HG03457 (cell line): Measurements from ENCODE around the gene GJA3.

Source experiments
- ATAC-seq: cut with Tn5 transposase; IDR thresholded peaks from one replicate; pipeline ENCODE4 v1.9.1; 2021; ENCODE audit warnings: moderate number of reproducible peaks; ENCODE audit not compliant: unreplicated experiment

GJA3 gene

GRCh38 chr13:20130652-20131051, 30.2 kb downstream of the GJA3 start:
- no peak for ATAC-seq

GRCh38 chr13:20130012-20130411, 30.8 kb downstream of the GJA3 start:
- ATAC-seq, result no peak

- no peak for ATAC-seq
These were observed 31.8 kb downstream of the GJA3 start for GRCh38 chr13:20129076-20129475.

DNA sequence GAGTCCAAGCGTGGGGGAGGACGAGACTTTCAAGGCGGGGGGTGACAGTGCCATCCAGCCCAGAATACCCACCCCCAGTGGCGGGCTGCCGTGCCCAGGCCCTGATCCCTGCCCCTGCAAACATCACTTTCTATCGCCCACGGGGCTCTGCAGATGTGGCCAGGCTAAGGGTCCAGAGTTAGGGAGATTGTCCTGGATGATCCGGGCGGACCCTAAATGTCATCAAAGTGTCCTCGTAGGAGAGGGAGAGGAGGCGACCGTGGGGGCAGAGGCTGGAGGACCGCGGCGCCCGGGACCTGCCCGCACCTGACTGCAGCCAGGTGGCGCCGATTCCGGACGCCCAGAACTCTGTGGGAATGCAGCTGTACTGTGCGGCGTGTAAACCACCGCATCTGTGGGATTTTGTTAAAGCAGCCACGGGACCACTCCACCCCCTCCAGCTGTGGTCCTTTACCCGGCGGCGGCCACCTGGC, 32.4 kb downstream of the GJA3 start:
- peak; percentile 14 for ATAC-seq

GRCh38 chr13:20127562-20128458, 33.0 kb downstream of the GJA3 start:
- peak; percentile 50 for ATAC-seq

GRCh38 chr13:20127262-20127561, 33.6 kb downstream of the GJA3 start:
- ATAC-seq, result no peak

DNA sequence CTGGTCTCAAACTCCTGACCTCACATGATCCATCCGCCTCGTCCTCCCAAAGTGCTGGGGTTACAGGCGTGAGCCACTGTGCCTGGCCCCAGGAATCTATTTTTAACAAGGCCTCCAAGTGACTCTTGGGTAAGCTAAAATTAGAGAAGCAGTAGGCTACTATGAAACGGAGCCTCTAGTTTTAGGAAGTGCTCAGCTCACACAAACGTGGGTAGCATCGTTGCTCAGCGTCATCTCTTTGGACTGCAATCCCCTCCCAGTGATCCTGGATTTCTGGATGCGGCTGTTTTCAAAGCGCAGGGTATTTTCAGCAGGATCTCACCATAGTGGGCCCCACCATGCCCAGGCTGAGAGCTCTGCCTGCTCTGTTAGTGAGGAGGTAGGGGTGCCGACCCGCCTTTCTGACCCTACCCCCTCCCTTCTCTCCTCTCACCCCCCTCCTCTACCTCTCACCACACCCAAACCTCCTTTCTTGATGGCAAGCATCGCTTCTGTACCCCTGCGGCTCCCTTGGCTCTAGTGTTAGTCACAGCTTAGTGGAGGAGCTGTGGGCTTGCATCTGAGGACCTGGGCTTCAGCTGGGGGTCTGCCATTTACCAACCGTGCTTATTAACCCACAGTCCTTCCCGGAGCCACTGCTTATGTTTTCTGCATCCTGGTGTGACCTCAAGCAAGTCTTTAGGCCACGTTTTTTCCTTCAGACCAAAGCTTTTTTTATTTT, 34.2 kb downstream of the GJA3 start:
- no peak for ATAC-seq

GRCh38 chr13:20125783-20126165, 35.1 kb downstream of the GJA3 start:
- no peak for ATAC-seq

DNA sequence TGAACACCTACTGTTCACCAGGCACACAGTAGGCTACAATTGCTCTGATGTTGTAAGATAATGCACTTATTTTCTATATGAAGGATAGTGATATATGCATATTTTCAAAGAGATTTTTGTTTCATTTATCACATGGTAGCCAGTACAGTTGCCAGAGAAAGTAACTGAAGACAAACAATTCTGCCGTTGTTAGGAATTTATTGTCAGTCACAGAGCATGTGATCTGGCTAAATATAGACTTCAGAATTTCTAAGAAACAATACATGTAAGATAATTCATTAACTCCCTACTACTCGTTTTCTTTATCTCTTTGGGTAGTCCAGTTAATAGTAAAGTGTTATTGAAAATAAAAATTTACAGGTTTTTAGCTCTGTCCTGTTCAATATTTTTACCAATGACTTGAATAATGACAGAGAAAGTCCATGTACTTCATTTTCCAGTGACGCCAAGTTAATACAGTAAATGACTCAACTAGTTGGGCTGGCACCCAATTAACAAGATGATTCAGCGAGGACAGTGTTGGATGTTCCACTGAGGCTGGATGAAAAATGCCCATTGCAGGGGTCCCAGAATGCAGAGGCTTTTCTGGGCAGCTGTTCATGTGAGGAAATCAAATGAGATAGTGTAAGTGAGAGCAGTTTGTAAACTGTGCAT, 35.6 kb downstream of the GJA3 start:
- ATAC-seq, result no peak

- no peak for ATAC-seq
These were observed 36.5 kb downstream of the GJA3 start for GRCh38 chr13:20124303-20124702.

DNA sequence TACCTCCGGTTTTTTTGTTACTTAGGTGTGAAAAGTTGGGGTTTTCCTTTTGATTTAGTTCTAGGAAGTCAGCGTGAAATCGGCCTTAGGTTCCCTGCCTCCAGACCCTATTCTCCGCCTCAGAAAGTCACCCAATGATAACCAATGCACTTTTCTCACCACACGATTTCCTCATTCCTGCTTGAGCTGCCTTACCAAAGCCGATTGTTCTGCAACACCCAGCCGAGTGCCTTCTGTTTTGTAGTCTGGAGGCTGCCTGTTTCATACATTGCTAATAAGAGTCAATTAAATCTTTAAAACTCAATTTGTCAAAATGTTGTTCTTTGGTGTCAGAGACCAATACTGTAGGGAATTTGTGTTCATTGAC, 39.7 kb downstream of the GJA3 start:
- no peak for ATAC-seq

DNA sequence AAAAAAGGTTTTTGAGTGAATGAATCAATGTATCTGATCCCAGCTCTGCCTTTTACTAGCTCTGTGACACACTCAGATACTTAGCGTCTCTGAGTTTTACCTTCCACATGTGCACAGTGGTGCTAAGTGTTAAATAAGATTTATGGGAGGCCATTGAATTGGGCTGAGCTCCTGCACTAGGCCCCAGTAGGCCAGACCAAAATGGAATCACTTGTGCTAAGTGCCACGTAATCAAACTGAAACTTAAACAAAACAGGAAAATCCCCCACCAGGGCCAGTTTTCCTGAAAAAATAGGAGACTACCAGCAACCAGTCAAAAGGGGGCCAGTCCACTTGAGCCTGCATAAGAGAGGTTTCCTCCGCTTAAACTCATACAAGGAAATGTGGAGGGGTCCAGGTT, 40.9 kb downstream of the GJA3 start:
- no peak for ATAC-seq

GRCh38 chr13:20118268-20119140, 42.3 kb downstream of the GJA3 start:
- ATAC-seq, result no peak

DNA sequence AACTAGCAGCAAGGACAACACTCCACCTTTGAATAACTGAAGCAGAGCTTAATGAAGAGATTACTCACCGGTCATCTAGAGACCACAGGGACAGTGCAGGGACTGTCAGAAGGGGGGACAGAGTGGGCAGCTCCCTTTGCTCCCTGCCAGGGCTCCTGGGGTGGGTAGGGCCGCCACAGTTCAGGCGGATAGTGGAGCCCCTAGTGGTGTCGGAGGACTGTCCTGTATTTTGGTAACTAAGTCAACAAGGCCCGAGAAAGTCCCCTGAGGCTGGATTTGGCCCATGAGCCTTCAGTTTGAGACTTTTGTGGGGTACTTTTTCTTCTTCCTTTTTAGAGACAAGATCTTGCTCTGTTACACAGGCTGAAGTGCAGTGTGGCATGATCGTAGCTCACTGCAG, 44.6 kb downstream of the GJA3 start:
- ATAC-seq, result no peak

DNA sequence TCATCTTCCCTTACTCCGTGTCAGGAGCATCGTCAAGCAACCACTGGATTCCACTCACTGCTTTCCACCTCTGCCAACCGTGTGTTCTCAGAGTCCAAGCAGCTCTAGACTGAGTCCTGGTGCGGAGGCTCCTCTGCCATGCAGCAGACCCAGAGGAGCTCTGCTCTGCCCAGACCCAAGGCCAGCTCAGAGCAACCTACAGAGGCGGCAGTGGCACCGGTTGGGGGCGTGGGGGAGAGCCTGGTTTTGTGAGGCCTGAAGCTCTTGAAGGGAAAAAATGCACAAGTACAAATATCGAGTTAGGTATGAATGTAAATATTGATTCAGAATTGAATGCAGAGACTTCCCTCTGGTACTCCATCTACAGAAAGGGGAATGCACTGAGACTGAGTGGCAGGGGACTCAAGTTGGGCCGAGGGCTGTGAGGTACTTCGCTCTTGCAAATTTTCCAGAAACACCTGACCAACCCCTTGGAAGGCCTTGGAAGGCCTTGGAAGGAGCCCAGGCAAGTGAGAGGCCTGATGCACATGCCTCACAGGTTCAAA, 46.7 kb downstream of the GJA3 start:
- ATAC-seq, result no peak

GRCh38 chr13:20109037-20109436, 51.8 kb downstream of the GJA3 start:
- ATAC-seq, result no peak

DNA sequence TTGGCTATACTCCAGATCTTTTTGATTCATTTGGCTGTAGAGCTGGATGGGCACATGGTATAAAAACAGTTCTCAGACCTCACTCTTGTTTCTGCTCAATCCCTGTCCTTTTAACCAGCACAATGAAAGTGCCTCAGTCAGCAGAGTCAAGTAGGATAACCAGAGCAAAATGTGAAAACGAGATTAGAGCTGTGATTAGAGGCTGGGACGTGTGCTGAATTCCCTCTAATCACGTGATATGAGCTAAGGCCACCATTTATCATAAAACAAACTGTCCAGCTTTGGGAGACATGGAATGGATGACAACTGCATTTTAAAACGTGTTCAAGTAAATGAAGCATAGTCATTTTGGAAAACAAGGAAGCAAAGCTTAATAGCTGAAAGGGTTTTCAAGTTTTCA, 54.1 kb downstream of the GJA3 start:
- ATAC-seq, result no peak

GRCh38 chr13:20105161-20105689, 55.6 kb downstream of the GJA3 start:
- no peak for ATAC-seq

DNA sequence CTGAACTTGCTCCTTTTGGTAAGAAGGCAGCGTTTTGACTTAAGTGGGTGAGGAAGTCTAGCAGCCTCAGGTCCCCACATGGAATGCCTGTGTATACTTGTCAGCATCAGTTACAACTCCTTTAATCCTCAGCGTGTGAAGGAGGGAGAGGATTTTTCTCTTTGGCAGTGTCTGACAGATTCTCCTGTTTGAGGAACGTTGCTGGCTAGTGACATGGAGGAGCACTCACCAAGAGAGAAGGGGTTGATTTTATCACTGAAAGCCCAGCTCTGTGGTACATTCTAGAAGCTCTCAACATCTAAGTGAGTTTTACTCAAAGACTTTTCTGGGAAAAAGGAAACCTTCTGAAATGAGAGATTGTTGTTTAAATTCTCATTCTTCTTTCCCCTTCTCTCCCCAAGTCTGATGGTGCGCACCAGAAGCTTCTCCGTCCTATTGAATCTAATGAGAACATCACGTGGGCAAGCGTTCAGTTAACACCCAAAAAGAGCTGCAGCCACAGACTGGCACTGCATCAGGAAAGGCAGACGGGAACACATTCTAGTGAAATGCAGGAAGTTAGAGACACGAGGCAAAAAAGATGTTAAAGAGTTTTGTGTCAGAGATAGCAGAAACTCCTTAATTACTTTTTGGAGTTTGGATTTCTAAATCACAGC, 58.2 kb downstream of the GJA3 start:
- ATAC-seq, result no peak
